ENCODE results near the gene ZNF605.
"Not testable (repeated sequence)": the region's sequence is repeated elsewhere in the genome, so short reads cannot be mapped to it uniquely, and the experiment has no call there.

Gene ZNF605

GRCh38 chr12:132956011-132956788 is at the start of gene ZNF605:
Gene ZNF605 (minus strand): TSS chr12:132956306. CDS start chr12:132945635, 10,671 bp downstream.
- DNase-seq, result peak; percentile 75 to 76

- DNase-seq, result no peak
These were observed 42.6 kb upstream of the ZNF605 start for GRCh38 chr12:132998741-132999140.

GRCh38 chr12:132986885-132987225 is 30.7 kb upstream of the ZNF605 start:
- peak in 1 of 2 donors; percentile 5 for DNase-seq

GRCh38 chr12:132986001-132986884 is 30.1 kb upstream of the ZNF605 start, which contains the start of gene ZNF26:
Gene ZNF26 (plus strand): TSS chr12:132986367. CDS start chr12:132986841, 474 bp downstream.
- DNase-seq, result peak; percentile 77 to 78

GRCh38 chr12:132976870-132977269 is 20.8 kb upstream of the ZNF605 start:
- DNase-seq, result peak; percentile 30

GRCh38 chr12:132972374-132972773 is 16.3 kb upstream of the ZNF605 start:
- no peak for DNase-seq

- no peak for DNase-seq
These were observed 11.6 kb upstream of the ZNF605 start for GRCh38 chr12:132967736-132968135.

- DNase-seq, result no peak
These were observed 10.7 kb upstream of the ZNF605 start for GRCh38 chr12:132966676-132967415.

GRCh38 chr12:132965796-132966195 is 9.7 kb upstream of the ZNF605 start:
- DNase-seq, result no peak

GRCh38 chr12:132963947-132964346 is 7.8 kb upstream of the ZNF605 start:
- DNase-seq, result not testable (repeated sequence)

GRCh38 chr12:132961790-132962189 is 5.7 kb upstream of the ZNF605 start:
- not testable (repeated sequence) for DNase-seq

- peak in 1 of 2 donors; percentile 5 for DNase-seq
These were observed 754 bp downstream of the ZNF605 start for GRCh38 chr12:132955094-132956010.

- no peak for DNase-seq
These were observed 1.5 kb downstream of the ZNF605 start for GRCh38 chr12:132954471-132955048.

GRCh38 chr12:132953771-132954170 is 2.3 kb downstream of the ZNF605 start:
- no peak for DNase-seq

- no peak for DNase-seq
These were observed 3.0 kb downstream of the ZNF605 start for GRCh38 chr12:132953163-132953425.

GRCh38 chr12:132952371-132953162 is 3.5 kb downstream of the ZNF605 start:
- no peak for DNase-seq

GRCh38 chr12:132951649-132952048 is 4.5 kb downstream of the ZNF605 start:
- no peak for DNase-seq

GRCh38 chr12:132950844-132951535 is 5.1 kb downstream of the ZNF605 start:
- no peak for DNase-seq

- DNase-seq, result no peak
These were observed 5.9 kb downstream of the ZNF605 start for GRCh38 chr12:132949936-132950837.
